GM20000 (cell line): ENCODE measurements around the gene CRB2.

Experiments used
- DNase-seq: peaks from one replicate; pipeline ENCODE4 v3.0.0; 2012; ENCODE audit warnings: low spot score
- CTCF ChIP-seq: IDR thresholded peaks from 2 replicates; pipeline ENCODE4 v1.5.1; 2012; ENCODE audit warnings: mild to moderate bottlenecking, control low read depth; ENCODE audit errors: extremely low read depth, missing control alignments

Gene CRB2

GRCh38 chr9:123362856-123363255, 6.9 kb downstream of the CRB2 start:
- DNase-seq = no peak
- TF ChIP-seq CTCF = no peak

DNA sequence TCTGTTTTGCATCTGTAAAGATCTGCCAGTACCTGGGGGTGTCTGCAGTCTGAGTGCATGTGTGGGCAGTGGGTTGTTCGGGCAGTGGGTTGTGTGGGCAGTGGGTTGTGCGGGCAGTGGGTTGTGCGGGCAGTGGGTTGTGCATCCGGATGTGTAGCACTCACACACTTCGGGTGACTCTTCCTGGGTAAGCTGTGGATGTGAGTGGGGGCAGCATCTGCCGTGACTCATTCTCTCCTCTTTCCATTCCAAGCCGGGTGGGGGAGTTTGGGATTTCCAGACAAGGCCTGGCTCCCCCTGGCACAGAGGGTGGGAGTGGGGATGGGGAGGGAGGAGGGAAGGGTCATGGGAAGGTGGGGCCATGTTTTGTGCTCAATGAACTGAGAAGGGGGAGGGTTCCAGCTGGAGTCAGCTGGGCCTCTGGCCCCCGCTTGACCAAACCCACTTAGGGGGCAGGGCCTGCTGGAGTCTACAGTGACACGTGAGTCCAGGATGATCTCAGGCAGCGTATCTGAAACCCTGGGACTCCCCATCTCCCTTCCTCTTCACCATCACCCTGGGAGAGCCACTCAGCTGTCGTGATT, 8.3 kb downstream of the CRB2 start:
- no peak for DNase-seq
- TF ChIP-seq CTCF = no peak

GRCh38 chr9:123365287-123365880, 9.4 kb downstream of the CRB2 start:
- DNase-seq = no peak
- TF ChIP-seq CTCF = no peak

GRCh38 chr9:123365881-123366528, 10.0 kb downstream of the CRB2 start:
- TF ChIP-seq CTCF = no peak
- DNase-seq = no peak

DNA sequence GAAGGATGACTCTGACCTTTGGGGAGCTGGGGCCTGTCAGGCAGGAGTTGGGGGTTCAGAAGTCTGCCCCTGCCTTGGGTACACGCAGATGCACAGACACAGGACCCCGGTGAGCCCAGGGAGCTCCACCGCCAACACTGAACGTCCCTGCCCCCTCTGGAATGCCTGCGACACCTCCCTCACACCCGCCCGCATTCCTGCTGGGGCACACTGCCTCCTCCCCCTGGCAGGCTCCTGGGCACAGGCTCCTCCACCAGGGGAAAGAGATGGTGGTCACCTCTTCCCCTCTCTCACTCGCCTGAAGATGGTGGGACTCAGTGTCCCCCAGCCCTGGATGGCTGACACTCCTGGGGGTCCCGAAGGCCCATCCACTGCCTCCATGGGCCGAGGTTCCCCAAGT, 12.0 kb downstream of the CRB2 start:
- no peak for TF ChIP-seq CTCF
- DNase-seq = no peak

- TF ChIP-seq CTCF = no peak
- no peak for DNase-seq
Observed at GRCh38 chr9:123368536-123369153, 12.6 kb downstream of the CRB2 start.

DNA sequence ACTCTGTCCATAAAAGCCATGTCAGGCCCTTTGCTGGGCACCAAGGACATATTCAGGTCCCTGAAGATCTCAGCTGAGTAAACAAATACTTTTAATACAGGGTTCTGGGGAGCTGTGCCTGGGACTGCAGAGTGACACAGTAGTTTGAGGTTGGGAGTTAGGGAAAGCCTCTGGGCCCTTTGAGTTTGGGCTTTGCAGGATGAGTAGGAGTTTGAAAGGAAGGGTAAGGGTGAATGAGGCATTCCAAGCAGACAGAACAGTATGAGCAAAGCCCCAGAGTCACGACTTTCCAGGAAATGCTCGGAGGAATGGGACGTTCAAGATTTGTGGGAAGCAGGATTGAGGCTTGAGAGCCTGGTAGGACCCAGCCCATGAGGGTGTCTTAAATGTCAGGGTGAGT, 13.3 kb downstream of the CRB2 start:
- no peak for TF ChIP-seq CTCF
- DNase-seq = no peak
